GM11168 (cell line): ENCODE measurements around the gene PIP5K1C.
"Not testable (repeated sequence)": the region's sequence is repeated elsewhere in the genome, so short reads cannot be mapped to it uniquely, and the experiment has no call there.

Experiments used
- in situ Hi-C: fragments of 300-500 bp; cut with MboI; formaldehyde crosslinking; loops from one replicate; pipeline ENCODE4 v1.12.0; 2022; ENCODE audit warnings: low sequenced_read_pairs; ENCODE audit not compliant: unreplicated experiment

The PIP5K1C gene

DNA sequence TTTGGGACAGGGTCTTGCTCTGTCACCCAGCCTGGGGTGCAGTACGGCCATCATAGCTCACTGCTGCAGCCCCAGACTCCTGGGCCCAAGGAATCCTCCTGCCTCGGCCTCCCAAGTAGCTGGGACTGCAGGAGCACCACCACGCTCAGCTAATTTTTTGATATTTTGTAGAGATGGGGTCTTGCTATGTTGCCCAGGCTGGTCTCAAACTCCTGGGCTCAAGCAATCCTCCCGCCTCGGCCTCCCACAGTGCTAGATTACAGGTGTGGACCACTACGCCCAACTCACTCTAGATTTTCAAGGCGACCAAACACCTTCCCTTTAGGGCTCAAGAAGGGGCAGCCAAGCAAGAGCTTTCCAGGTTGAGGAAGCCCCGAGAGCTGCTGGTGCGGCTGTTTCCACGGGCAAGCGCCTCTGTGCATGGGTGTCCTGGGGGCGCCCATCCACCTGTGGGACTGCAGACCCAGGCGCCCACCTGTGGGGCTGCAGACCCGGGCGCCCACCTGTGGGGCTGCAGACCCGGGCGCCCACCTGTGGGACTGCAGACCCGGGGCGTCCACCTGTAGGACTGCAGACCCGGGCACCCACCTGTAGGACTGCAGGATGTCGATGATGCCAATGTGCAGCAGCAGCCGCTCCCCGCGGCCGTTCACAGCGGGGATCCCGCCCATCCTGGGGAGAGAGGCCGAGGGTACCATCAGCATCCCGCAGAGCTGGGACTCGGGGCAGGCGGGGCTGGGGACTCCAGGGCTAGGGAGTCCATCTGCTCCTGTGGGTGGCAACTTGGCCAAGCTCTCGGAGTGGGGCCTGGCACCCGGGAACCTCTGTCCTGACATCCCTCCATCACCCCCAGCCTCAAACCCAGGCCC lies 52.0 kb downstream of the PIP5K1C start:
- in situ Hi-C loops = no loop called here

DNA sequence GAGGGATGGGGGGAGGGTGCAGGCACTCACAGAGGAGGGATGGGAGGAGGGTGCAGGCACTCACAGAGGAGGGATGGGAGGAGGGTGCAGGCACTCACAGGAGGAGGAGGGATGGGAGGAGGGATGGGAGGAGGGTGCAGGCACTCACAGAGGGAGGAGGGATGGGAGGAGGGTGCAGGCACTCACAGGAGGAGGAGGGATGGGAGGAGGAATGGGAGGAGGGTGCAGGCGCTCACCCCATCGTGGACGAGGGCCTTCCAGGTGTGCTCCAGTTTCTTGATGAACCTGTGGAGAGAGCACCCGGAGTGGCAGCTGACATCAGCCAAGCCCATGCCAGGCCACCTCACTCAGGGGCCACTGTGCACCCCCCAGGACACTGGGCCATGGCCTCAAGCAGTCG lies 53.2 kb downstream of the PIP5K1C start:
- in situ Hi-C loops = not testable (repeated sequence)

DNA sequence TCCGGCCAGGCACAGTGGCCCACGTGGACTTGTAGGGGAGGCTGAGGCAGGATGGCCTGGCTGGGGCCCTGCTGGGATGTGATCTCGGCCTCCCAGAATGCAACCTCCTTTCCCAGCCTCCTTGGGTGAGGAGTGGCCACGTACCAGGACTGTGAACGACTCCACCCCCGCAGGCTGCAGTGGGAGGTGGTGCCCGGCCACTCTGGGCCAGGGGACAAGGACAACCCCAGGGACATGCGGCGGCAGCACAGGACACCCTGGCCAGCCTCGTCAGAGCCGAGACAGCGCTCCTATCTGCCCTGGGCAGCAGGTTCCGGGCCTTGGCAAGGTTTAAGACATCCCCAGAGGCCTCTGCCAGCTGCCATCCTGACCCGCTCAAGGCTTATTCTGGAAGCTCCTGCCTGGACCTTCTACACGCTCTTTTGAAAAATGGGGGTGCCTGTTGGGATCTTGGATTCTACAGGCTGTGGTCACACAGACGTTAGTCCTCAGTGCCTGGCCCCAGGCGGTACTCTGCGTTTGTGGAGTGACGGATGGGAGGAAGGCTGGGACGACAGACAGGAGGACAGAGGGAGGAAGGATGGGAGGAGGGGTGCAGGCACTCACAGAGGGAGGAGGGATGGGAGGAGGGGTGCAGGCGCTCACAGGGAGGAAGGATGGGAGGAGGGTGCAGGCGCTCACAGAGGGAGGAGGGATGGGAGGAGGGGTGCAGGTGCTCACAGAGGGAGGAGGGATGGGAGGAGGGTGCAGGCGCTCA lies 53.8 kb downstream of the PIP5K1C start:
- in situ Hi-C loops = no loop called here

DNA sequence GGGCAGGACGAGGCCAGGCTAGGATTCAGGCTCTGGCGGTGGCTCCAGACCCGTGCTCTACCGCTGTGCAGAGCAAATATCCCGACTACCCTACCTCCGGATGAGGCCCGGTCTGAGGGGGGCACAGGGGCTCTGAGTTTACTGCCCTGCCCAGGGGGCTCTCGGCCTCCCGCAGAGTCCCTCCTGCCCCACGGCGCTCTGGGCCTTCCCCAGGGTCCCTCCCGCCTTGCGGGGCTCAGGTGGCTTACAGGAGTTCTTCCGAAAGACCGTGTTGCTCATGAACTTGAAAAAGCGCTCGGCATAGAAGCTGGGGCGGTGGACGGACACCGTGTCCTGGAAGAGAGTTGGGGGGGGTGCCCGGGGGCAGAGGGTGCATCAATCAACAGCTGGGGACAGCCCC lies 54.5 kb downstream of the PIP5K1C start:
- in situ Hi-C loops = no loop called here

DNA sequence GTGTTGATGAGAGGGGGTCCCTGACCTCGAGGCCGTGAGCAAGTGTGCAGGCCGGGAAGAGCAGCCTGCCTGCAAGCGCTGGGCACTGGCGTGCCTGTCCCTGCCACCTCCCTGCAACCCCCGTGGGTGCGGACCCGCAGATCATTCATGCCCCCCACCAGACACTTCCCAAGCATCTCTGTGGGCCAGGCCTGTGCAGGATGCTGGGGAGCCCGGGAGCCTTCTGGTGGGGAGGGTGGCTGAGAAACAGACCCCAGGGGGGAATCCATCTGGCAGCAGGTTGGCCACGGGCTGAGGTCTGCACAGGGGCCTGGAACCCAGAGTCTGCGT lies 55.2 kb downstream of the PIP5K1C start:
- in situ Hi-C loops = no loop called here

DNA sequence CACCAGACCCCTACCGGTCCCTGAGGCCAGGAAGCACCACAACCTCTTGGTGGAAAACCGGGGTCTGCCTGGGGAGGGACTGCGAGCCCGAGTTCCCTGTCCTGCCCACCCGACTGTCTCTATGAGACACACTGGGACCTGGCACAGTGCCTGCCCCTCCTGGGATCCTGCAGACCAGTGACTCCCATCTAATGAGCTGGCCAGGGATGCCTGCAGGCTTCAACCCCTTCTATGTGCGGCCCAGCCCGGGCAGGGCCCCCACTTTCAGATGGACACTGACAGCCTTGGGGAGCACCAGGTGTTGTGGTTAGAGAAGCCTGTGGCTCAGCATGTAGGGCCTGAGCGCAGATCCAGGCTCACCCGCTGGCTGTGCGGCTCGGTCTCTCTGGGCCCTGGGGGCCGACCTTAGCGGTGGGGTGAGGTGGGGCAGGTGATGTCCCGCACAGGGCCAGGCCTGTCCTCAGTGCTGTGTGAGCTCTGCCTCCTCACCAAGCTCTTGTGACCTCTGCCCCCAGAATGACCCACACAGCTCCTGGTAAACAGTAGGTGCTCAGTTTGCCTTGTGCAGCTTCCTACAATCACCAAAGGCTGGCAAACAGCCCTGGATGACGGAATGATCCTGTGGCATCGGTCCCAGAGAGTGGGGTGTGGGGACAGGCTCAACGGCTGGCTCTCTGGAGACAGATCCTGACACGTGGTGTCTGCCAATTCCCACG lies 55.8 kb downstream of the PIP5K1C start:
- in situ Hi-C loops = no loop called here

DNA sequence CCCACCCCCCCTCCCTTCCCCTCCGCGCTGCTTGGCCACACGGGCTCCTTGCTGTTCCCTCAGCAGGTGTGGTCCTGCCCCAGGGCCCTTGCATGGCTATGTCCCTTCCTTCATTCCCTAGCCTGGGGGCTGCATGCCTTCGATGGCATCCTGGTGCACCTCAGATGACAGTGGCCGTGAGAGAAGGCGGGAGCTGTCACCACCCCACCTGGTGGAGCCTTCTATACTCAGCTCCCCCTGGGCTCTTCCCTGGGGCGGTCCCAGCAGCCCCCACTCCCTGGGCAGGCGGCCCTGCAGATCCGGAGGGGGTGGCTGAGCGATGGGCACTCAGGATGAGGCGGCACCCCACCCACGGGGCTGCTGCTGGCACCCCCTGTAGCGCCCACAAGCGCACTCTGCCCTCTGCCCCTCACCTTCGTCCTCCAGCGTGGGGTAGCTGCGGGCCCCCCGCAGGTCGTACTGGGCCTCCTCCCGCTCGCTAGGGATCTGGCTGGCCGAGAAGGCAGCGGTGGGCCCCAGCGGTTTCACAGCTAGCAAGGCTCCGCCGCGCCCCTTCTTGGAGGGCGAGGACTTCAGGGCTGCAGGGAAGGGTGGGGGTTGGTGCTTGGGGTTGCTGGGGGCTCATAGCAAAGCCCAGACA lies 56.5 kb downstream of the PIP5K1C start:
- in situ Hi-C loops = no loop called here

DNA sequence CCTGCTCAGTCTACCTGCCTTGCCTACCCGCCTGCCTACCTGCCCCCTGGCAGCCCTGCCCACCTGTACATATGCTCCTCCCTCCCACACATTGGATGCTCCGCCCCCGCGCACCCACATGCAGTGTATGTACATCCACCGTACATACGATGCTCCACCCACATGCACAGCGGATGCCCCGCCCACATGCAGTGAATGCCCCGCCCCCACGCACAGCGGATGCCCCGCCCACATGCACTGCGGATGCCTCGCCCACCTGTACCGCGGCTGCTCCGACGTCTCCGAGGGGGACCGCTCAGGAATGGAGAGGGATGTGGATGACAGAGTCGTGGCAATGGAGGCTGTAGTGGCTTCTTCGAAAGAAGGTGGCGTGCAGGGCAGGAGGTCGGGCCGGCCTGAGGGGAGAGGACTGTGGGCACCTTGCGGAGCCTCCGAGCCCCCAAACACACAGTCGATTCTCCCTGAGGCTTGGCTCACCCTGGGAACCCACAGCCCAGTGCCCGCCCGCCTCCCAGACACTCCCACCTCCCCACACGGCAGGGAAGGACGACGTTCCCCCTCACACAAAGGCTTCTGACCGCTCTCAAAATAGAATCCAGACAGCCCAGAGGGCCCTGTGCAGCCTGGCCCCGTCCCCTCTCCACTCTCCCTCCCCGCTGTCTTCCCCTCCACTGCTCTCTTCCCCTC lies 57.1 kb downstream of the PIP5K1C start:
- in situ Hi-C loops = no loop called here

DNA sequence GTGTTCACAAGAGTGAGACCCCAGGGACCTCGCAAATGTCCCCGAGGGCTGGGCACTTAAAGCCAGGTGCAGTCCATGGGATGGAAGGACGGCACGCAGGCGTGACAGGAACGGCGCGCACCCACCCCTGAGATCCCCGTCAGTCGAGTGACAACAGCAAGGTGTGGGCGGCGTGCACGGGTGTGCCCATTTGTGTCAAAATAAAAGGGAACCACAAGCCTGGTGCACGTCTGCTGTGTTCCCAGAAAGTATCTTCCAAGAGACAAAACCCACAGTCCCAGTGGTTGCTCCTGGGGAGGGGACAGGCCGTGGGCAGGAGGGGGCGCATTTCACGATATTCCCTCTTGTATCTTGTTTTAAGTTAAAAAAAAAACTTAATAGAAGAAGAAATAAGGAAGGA lies 58.0 kb downstream of the PIP5K1C start:
- in situ Hi-C loops = no loop called here

DNA sequence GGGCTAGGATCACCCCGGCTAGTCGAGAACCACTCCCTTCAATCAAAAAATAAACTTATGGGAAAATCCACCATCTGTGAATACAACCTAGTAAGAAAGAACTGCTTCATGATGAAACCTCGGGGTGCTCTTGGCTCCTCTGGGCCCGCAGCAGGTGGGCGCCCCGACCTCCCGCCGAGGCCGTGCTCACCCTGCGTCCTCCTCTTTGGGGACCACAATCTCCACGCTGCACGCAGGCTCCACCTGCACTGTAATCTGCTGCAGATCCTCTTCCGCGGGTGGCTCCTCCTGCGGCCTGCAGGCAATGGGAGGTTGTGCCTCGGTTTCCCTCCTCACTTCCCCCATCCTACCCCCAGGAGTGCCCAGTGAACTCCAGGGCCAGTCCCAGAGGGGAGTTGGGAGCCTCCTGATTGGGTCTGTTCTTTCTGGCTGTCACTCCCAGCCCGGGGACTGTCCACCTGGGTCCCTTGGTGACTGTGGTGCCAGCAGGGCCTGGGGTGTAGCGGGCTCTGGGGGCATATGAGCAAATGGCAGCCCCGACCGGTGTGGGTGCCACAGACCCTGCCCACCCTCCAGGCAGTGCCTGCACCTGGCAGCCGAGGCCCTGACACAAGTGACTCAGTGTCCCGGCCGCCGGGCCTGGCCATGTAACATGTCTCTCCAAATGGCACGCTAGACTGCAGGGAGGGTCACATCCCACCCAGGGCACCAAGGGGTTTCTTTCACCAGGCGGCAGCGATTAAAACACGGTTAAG lies 58.6 kb downstream of the PIP5K1C start:
- in situ Hi-C loops = no loop called here

DNA sequence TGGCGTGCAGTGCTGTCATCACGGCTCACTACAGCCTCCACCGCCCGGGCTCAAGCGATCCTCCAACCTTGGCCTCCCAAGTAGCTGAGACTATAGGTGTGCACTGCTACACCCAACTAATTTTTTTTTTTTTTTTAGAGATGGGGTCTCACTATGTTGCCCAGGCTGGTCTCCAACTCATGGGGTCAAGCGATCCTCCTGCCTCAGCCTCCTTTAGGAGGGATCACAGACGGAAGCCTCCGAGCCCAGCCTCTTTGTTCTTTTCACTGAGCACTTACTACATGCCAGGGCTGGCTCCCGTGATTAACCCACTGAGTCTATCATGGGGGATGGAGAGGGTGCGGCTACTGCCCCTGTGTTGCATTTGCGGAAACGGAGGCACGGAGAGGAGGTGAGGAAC lies 60.8 kb downstream of the PIP5K1C start:
- in situ Hi-C loops = no loop called here

DNA sequence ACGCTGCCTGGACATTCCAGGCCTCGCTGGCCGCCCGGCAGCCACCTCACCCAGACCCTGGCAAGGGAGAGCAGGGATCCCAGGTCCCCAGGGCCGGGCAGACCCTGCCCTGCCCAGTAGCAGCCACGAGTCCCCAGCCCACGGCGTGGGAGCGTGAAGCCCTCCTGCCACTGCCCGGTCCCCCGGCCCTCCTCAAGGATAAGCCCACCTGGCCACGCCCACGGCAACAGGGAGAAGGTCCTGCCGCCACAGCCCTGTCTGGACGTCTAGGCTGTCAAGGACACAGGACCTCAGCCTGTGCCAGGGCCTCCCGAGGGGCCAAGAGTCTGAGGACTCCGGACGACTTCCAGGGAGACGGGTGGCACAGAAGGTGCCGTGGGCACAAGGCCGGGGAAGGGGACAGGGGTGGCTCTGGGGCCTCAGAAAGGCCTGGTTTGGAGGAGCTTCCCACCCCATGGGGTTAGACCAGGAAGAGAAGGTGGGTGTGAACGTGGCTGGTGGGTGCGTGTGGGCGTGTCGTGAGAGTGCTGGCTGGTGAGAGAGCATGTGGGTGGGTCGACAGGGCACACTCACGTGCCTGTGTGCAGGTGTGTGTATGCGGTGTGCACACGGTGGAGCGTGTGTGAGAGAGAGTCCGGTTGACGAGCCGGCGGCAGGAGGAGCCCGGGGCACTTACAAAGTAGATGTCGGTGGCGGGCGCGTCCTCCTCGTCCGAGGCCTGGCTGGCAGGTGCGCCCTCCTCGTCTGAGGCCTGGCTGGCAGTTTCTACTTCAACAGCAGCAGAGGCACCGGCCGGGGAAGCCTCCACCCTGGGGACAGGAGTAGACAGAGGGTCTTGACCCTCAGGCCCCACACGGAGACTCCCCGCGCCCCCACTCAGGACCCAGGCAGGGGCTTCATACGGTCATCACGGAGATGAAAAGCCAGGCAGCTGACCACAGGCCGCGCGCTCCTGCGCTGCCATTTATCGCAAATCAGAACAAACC lies 61.8 kb downstream of the PIP5K1C start:
- in situ Hi-C loops = no loop called here

DNA sequence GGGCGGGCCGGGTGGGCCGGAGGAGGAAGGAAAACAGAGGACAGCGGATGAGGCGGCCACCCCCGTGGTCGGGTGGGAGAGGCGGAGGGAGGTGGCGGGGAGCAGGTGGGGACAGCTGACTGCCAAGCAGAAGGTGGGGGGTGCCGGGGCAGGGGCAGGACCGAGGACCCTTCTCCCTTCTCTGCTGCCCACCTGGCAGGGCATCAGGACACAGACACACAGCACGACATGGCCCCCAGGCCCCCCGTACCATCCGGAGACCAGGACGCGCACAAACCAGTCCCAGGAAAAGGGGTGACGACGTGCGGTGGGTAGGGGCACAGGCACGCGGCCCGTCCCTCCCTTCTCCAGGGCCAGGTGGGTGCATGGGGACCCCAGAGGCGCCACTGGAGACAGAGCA lies 62.6 kb downstream of the PIP5K1C start:
- in situ Hi-C loops = no loop called here

DNA sequence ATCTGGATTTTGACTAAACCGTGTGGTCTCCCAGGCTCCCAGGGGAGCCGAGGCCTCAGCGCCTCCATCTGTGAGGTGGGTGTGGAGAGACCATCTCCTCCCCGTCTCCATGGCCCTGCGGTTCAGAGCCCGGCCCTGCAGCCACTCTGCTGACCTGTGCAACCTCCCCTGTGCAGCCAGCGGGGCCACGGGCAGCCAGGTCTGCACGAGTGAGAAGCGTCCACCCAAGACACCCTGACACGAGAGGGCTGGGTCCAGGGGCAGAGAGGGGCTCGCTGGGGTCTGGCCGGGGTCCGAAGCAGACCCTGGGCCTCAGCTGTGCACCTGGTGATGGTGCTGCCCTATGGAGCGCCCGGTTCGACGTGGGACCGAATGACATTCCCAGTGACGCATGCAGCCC lies 63.3 kb downstream of the PIP5K1C start:
- in situ Hi-C loops = no loop called here

DNA sequence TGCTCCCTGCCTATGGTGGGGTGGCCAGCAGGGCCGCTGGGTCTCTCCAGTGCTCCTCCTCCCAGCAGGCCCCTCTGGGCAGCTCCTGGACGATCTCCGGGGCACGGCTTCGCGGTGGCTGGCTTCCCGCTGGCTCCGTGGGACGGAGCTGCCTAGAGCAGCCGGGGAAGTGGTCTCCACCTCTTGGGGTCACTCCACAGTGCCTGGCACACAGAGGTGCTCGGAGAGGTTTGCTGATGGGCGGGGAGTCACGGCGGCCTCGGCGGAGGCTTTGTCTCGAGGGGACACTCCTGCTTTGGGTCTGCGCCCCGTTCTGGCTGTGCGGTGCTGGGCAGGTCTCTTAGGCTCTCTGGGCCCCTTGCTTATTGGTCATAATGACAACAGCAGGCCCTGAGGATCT lies 63.8 kb downstream of the PIP5K1C start:
- in situ Hi-C loops = no loop called here

DNA sequence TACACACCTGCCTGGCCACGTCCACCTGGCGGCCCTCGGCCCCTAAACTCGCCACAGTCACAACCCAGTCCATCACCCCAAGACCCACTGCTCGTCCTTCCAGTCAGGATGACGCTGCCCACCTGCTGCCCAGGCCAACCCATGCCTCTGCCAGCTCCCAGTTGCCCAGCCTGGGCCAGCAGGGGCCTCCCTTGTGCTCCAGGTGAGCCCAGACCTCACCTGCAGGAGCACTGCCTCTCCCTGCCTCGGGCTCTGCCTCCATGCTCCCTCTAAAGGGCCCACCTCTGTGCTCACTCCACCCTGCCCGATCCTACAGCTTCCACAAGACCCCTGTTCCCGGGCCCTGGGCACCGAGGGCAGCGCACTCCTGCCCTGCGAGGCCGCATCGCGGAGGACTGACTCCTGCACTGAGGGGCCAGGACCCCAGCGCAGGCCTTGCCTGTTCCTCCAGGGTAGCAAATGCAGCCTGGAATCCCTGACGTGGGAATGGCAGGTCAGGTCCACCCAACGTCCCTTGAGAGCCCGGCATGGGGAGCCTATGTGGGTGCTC lies 65.7 kb downstream of the PIP5K1C start:
- in situ Hi-C loops = no loop called here

DNA sequence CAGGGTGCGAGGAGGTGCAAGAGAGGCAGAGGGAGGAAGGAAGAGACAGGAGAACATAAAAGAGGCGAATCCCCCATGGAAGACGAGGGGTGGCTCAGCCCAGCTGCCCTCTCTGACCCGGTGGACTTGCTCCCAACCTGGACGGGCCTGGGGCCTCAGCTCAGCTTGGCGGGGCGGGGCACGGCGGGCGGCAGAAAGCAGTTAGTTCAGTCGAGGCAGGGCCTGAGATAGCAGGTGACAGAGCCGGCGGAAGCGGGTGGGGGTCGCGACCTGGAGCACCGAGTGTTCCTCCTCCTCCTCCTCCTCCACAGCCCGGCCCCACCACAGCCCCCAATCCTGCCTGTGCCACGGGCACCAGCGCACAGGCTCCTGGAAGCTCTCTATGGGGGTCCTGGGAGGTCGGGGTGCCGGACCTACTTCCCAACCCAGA lies 66.7 kb downstream of the PIP5K1C start:
- in situ Hi-C loops = no loop called here
